Tibial artery (tissue), 4 donors: ENCODE data around the gene RGS1.

Source experiments
- DNase-seq, 2 donors: peaks; one replicate each; pipeline ENCODE4 v3.0.0-alpha.2; 2019
- H3K27ac ChIP-seq, 2 donors: fragments of 200-600 bp; sonication (generic) in 1 of 2; 1 replicate in 1 of 2; 2 replicates in 1 of 2; pipeline ENCODE4 v1.5.1; 2018 to 2019; ENCODE audit warnings: mild to moderate bottlenecking in 1 of 2
- H3K27me3 ChIP-seq, 2 donors: fragments of 200-600 bp; sonication (generic) in 1 of 2; one replicate each; pipeline versions ENCODE4 v1.5.1 to v1.6.0; 2016 to 2019
- H3K36me3 ChIP-seq, 3 donors: fragments of 200-600 bp; sonication (generic) in 2 of 3; one replicate each; pipeline ENCODE4 v1.5.1; 2016 to 2019; ENCODE audit warnings: mild to moderate bottlenecking in 2 of 3
- H3K4me1 ChIP-seq, 4 donors: fragments of 200-600 bp; sonication (generic) in 2 of 4; 1 replicate in 3 of 4; 2 replicates in 1 of 4; pipeline ENCODE4 v1.5.1; 2016 to 2019
- H3K4me3 ChIP-seq, 2 donors: fragments of 200-600 bp; sonication (generic) in 1 of 2; 1 replicate in 1 of 2; 2 replicates in 1 of 2; pipeline ENCODE4 v1.5.1; 2018 to 2019; ENCODE audit warnings: mild to moderate bottlenecking in 2 of 2
- H3K9me3 ChIP-seq, 3 donors: fragments of 200-600 bp; sonication (generic) in 1 of 3; one replicate each; pipeline ENCODE4 v1.5.1; 2016 to 2019
- CTCF ChIP-seq, 2 experiments: fragments of 200-600 bp in 1 of 2; fragments of 450-650 bp in 1 of 2; IDR thresholded peaks; one replicate each; pipeline ENCODE4 v1.5.1; 2017 to 2019; ENCODE audit warnings: antibody characterized with exemption in 2 of 2, mild to moderate bottlenecking in 1 of 2, moderate library complexity in 1 of 2
- intact Hi-C: fragments of 100-400 bp; cut with DNase I; formaldehyde crosslinking; loops from one replicate; pipeline ENCODE4 v1.15.0; 2023; ENCODE audit warnings: low total_unique reads

Gene RGS1

GRCh38 chr1:192549937-192550336, 25.6 kb upstream of the RGS1 start:
- no peak for TF ChIP-seq CTCF (IDR thresholded peaks at IDR 0.05)
- intact Hi-C loops = no loop called here
- H3K9me3 ChIP-seq = no peaks in the 10 kb centered on the region
- no peak overlapping the region for H3K4me3 ChIP-seq
- no peak overlapping the region for H3K27ac ChIP-seq
- H3K36me3 ChIP-seq = no peaks in the 10 kb centered on the region
- DNase-seq = no peak
- H3K4me1 ChIP-seq = peaks cover 0 to 16% (median 0%) of the 10 kb centered on the region in 4 donors
- H3K27me3 ChIP-seq = no peaks in the 10 kb centered on the region

- H3K9me3 ChIP-seq = no peaks in the 10 kb centered on the region
- intact Hi-C loops = no loop called here
- H3K36me3 ChIP-seq = no peaks in the 10 kb centered on the region
- no peak overlapping the region for H3K4me3 ChIP-seq
- H3K4me1 ChIP-seq = peaks cover 0 to 16% (median 0%) of the 10 kb centered on the region in 4 donors
- no peak for DNase-seq
- no peak overlapping the region for H3K27ac ChIP-seq
- no peaks in the 10 kb centered on the region for H3K27me3 ChIP-seq
- TF ChIP-seq CTCF (IDR thresholded peaks at IDR 0.05) = no peak
Observed at GRCh38 chr1:192550922-192551534, 24.5 kb upstream of the RGS1 start.

GRCh38 chr1:192552760-192553191, 22.8 kb upstream of the RGS1 start:
- Histone ChIP-seq H3K36me3 (no peaks in the 10 kb centered on the region), H3K27me3 (no peaks in the 10 kb centered on the region), H3K27ac (no peak overlapping the region), H3K4me3 (no peak overlapping the region), H3K9me3 (no peaks in the 10 kb centered on the region), H3K4me1 (peaks cover 0 to 21% (median 0%) of the 10 kb centered on the region in 4 donors)
- no peak for TF ChIP-seq CTCF (IDR thresholded peaks at IDR 0.05)
- no peak for DNase-seq
- intact Hi-C loops = no loop called here

GRCh38 chr1:192553741-192554140, 21.8 kb upstream of the RGS1 start:
- Histone ChIP-seq H3K4me1 (peaks cover 0 to 30% (median 2%) of the 10 kb centered on the region in 4 donors), H3K9me3 (no peaks in the 10 kb centered on the region), H3K36me3 (no peaks in the 10 kb centered on the region), H3K27me3 (no peaks in the 10 kb centered on the region), H3K4me3 (no peak overlapping the region), H3K27ac (no peak overlapping the region)
- TF ChIP-seq CTCF (IDR thresholded peaks at IDR 0.05) = no peak
- intact Hi-C loops = no loop called here
- DNase-seq = no peak

- H3K4me3 ChIP-seq = no peak overlapping the region
- no peaks in the 10 kb centered on the region for H3K36me3 ChIP-seq
- no peak for TF ChIP-seq CTCF (IDR thresholded peaks at IDR 0.05)
- peak overlapping the region in 1 of 2 donors; percentile 20 for H3K27ac ChIP-seq
- H3K4me1 ChIP-seq = peaks cover 0 to 42% (median 10%) of the 10 kb centered on the region in 4 donors
- H3K9me3 ChIP-seq = no peaks in the 10 kb centered on the region
- H3K27me3 ChIP-seq = no peaks in the 10 kb centered on the region
- DNase-seq = no peak
- intact Hi-C loops = no loop called here
Observed at GRCh38 chr1:192554904-192555303, 20.7 kb upstream of the RGS1 start.
